ENCODE measurements around the gene FAM168A.

The FAM168A gene

DNA sequence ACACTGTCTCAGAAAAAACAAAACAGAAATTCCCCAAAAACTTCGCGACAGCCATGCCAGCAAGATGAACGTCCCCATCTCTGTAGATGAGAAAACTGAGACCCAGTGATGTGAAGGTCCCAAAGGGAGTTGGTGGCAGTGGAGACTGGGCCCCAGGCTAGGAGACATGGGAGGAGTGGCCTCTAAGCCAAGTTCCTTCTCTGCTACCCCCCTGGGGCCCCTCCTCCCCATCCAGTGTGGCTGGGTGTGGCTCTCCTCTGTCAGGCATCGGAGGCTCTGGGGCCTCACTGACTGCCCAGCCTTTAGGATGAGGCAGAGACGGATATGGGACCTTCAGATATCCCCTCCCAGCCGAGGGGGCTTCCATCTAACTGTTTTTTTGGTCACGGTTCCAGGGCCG, 211.9 kb downstream of the FAM168A start:
- Histone ChIP-seq H3K27me3 (ENCODE audit: insufficient read depth, low read length) (no peaks in the 10 kb centered on the region), H2AFZ (ENCODE audit: low read depth, low read length) (no peak overlapping the region), H3K9me3 (ENCODE audit: low read length) (no peaks in the 10 kb centered on the region), H3K4me3 (ENCODE audit: low read length) (no peak overlapping the region), H3K4me1 (ENCODE audit: insufficient read depth, low read length) (peaks cover 19% of the 10 kb centered on the region), H3K36me3 (ENCODE audit: insufficient read depth, low read length) (peaks cover 2% of the 10 kb centered on the region)

DNA sequence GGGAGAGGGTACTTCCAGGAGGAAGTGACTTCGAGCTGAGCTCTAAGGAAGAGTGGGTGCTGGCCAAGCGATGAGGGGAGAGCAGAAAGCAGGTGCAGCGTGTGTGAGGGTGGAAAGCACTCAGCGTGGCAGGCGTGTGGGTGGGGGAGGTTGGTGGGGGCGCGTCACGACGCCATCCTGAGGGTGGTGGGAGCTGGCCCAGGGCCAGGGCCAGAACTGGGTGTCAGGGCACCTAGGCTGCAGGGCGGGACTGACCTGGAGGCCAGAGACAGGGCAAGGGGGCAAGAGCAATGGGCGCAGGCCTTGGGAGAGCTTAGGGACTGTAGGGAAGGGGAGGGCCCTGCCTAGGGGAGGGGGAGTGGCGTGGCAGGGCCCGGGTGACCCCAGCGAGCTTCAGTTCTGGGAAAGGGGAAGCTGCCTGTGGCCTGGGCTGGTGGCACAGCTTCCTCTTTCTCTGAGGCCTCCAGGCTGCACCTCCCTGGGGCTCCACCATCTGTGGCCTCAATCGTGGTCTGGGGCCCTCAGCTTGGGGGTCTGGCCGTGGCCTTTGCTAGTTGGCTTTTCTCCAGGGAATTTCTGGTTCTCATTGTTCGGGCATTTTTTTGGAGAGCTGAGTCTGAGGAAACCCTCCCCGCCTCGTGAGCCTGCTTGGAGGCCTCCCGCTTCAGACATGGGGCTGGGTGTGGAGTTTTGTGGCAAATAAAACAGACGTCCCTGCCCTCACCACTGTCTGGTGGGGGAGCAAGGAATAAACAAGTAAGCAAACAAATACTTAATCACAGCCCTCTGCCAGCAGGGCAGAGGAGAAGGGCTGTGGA, 212.8 kb downstream of the FAM168A start:
- Histone ChIP-seq H3K9me3 (ENCODE audit: low read length) (no peaks in the 10 kb centered on the region), H3K27me3 (ENCODE audit: insufficient read depth, low read length) (no peaks in the 10 kb centered on the region), H3K4me3 (ENCODE audit: low read length) (no peak overlapping the region), H2AFZ (ENCODE audit: low read depth, low read length) (no peak overlapping the region), H3K4me1 (ENCODE audit: insufficient read depth, low read length) (peaks cover 19% of the 10 kb centered on the region), H3K36me3 (ENCODE audit: insufficient read depth, low read length) (no peaks in the 10 kb centered on the region)

DNA sequence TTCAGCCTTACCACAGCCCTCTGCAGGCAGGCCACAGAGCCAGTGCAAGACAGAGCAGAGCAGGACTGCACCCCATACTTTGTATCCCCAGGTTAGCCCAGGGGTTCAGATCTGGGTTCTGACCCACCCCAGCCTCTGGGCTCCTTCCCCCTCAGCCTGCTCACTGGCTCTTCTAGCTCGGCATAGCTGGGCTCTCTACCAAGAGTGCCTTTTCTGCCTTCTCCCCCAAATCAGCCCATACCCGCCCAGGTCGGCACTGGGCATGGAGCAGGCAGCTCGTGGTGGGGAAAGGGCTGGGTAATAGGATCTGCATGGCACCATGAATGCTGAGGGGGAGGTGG, 213.4 kb downstream of the FAM168A start:
- H3K27me3 ChIP-seq (ENCODE audit: insufficient read depth, low read length), result no peaks in the 10 kb centered on the region
- H3K36me3 ChIP-seq (ENCODE audit: insufficient read depth, low read length), result no peaks in the 10 kb centered on the region
- no peaks in the 10 kb centered on the region for H3K9me3 ChIP-seq (ENCODE audit: low read length)
- H3K4me1 ChIP-seq (ENCODE audit: insufficient read depth, low read length), result peaks cover 19% of the 10 kb centered on the region
- H3K4me3 ChIP-seq (ENCODE audit: low read length), result no peak overlapping the region
- H2AFZ ChIP-seq (ENCODE audit: low read depth, low read length), result no peak overlapping the region

DNA sequence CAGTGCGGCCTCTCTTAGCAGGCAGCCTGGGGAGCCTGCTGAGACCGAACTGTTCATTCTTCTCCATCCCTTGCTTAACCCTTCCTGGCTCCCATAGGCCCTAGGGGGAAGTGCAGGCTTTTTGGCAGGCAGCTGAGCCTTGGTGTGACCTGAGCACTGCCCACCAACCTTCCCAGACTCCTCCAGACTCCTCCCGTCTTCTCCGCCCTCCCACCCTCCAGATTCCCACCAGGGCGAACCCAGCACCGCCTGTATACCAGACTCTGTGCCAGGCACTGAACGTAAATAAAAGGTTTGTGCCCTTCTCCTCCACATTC, 213.8 kb downstream of the FAM168A start:
- Histone ChIP-seq H3K9me3 (ENCODE audit: low read length) (no peaks in the 10 kb centered on the region), H3K27me3 (ENCODE audit: insufficient read depth, low read length) (no peaks in the 10 kb centered on the region), H3K4me1 (ENCODE audit: insufficient read depth, low read length) (peaks cover 19% of the 10 kb centered on the region), H3K36me3 (ENCODE audit: insufficient read depth, low read length) (no peaks in the 10 kb centered on the region), H2AFZ (ENCODE audit: low read depth, low read length) (no peak overlapping the region), H3K4me3 (ENCODE audit: low read length) (no peak overlapping the region)

DNA sequence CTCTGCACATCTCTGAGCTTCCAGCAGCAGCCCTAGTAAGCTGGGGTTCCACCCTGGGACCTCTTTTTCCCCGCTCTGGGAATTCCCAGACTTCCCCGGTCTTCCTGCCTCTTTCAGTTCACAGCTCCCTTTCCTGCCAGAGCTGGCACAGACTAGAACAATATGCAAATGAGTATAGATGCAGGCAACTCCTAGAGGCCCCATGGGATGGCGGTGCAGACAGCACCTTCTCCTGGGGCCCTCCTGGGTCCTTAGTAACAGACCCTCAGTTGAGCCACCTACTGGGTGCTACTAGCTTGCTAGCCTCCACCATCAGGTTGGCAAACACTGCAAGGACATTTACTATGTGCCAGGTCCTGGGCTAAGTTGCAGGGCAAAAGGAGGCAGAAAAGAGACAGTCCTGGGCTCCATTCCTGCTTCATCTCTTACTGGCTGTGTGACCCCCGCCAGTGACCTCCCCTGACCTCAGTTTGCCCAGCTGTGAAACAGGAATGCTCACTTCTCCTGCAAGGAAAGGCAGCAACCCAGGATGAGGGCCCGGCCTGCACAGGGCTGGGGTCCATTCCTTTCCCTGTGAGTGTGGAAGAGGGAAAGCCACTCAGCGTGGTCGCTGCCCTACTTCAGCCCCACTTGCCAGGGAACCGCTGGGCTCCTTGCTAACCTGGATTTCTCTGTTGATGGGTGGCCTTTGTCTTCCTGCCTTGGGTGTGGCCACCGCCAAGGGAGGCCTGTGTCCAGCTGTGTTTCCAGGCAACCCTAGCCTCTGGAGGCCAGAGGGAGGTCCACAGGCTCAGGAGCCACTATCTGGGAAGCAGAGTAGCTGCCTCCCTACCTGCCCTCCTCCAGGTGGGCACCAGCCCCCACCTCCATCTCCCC, 214.4 kb downstream of the FAM168A start:
- no peak overlapping the region for H2AFZ ChIP-seq (ENCODE audit: low read depth, low read length)
- H3K4me3 ChIP-seq (ENCODE audit: low read length), result no peak overlapping the region

DNA sequence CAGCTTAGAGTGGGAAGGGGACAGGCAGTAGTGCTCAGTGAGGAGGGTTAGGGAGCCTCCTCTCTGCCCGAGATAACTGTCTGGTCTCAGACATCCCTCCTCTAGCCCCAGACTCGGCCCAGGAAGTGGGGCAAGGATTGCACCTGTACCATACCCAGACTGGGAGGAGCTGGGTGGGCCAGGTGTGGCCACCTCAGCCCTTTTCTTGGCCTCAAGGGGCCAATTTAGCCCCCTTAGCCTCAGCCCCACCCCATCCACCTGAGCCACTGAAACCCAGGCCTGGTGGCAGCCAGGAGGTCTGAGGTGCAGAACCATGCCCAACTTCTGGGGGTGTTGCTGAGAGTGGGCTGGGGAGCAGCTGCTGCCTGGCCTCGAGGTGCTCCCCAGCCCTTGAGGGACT, 215.2 kb downstream of the FAM168A start:
- Histone ChIP-seq H3K9me3 (ENCODE audit: low read length) (no peaks in the 10 kb centered on the region), H3K4me3 (ENCODE audit: low read length) (no peak overlapping the region), H2AFZ (ENCODE audit: low read depth, low read length) (no peak overlapping the region), H3K36me3 (ENCODE audit: insufficient read depth, low read length) (no peaks in the 10 kb centered on the region), H3K4me1 (ENCODE audit: insufficient read depth, low read length) (peaks cover 20% of the 10 kb centered on the region), H3K27me3 (ENCODE audit: insufficient read depth, low read length) (no peaks in the 10 kb centered on the region)

More for the DNA sequence above, 214.4 kb downstream of the FAM168A start:
- Histone ChIP-seq H3K27me3 (ENCODE audit: insufficient read depth, low read length) (no peaks in the 10 kb centered on the region), H3K4me1 (ENCODE audit: insufficient read depth, low read length) (peaks cover 19% of the 10 kb centered on the region), H3K9me3 (ENCODE audit: low read length) (no peaks in the 10 kb centered on the region), H3K36me3 (ENCODE audit: insufficient read depth, low read length) (no peaks in the 10 kb centered on the region)

DNA sequence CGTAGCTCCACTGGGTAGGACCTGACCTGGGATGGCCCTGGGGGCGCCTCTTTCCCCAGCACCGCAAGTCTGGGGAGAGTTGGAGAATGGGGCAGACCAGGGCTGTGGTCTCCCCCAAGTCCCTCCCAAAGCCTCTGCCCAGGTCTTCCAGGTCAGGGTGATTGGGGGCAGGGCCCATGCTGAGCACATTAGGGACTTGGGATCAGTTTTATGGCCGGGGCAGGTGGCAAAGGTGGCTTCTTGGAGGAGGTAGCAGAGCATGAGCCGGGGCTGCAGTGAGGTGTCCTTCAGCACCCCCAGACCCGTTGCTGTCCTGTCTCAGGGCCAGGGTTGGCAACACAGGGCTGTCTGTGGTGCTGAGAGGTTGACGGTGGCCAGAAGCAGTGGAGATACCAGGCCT, 215.7 kb downstream of the FAM168A start:
- Histone ChIP-seq H3K27me3 (ENCODE audit: insufficient read depth, low read length) (no peaks in the 10 kb centered on the region), H3K4me1 (ENCODE audit: insufficient read depth, low read length) (peaks cover 26% of the 10 kb centered on the region), H3K4me3 (ENCODE audit: low read length) (no peak overlapping the region), H3K36me3 (ENCODE audit: insufficient read depth, low read length) (no peaks in the 10 kb centered on the region), H2AFZ (ENCODE audit: low read depth, low read length) (no peak overlapping the region), H3K9me3 (ENCODE audit: low read length) (no peaks in the 10 kb centered on the region)

DNA sequence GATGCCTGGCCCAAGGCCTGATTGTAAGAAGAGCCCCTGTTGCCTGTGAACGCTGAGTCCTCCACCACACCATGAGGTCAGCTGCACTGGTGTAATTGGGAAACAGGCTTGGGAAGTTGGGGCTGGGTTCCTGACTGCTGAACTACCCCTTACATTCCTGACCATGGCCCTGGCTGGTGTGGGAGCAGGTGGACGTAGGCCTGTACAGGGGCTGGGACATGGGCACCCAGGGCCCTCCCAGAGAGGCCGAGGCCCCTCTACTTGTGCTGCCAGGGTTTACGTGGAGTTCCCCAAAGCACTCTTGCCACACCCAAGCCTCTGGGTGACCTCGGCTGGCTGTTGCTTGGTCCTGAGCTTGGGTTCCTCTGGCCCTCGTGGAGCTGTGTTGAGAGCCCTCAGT, 216.3 kb downstream of the FAM168A start:
- Histone ChIP-seq H3K9me3 (ENCODE audit: low read length) (no peaks in the 10 kb centered on the region), H3K4me3 (ENCODE audit: low read length) (no peak overlapping the region), H3K36me3 (ENCODE audit: insufficient read depth, low read length) (no peaks in the 10 kb centered on the region), H3K27me3 (ENCODE audit: insufficient read depth, low read length) (no peaks in the 10 kb centered on the region), H2AFZ (ENCODE audit: low read depth, low read length) (no peak overlapping the region), H3K4me1 (ENCODE audit: insufficient read depth, low read length) (peaks cover 28% of the 10 kb centered on the region)

DNA sequence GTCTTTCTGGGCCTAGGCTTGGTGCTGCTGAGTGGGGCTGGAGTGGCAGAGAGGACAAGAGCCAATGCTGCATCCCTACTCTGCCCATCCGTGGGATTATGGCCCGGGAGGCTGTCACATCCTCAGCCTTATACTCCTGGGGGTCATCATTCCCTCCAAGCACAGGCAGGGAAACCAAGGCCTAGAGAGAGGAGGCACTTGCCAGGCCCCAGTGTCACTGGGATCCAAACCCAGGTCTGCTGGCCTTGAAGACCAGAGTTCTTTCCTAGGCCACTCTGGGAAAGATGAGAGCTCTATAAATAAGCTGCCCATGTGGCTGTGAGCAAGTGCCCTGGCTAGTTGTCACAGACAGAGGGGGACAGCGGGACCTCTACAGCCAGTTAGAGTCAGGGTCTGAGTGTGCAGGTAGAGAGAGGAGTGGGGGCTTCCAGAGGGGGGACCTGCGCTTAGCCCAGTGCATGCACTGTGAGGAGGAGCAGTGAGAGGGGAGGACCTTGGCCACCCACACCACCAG, 217.0 kb downstream of the FAM168A start:
- Histone ChIP-seq H3K9me3 (ENCODE audit: low read length) (no peaks in the 10 kb centered on the region), H3K36me3 (ENCODE audit: insufficient read depth, low read length) (no peaks in the 10 kb centered on the region)

DNA sequence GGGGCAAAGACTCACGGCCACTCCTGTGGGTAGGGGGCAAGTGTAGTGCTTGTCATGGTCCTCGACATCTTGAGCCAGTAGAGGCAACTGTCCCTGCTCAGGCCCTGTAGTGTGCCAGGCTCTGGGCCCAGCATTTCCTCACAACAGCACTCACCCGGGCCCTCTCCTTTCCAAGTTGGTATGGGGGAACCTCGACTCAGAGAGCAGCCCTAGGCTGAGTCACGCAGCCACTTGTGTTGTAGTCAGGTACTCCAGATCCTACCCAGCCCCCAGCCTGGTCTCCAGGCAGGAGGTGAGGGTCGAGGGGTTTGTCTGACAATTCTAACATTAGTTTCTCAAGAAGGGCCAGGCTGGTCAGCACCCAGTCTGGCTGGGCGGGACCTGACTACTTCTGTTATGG, 217.6 kb downstream of the FAM168A start:
- no peak overlapping the region for H3K4me3 ChIP-seq (ENCODE audit: low read length)
- H2AFZ ChIP-seq (ENCODE audit: low read depth, low read length), result no peak overlapping the region
- peaks cover 24% of the 10 kb centered on the region for H3K4me1 ChIP-seq (ENCODE audit: insufficient read depth, low read length)
- no peaks in the 10 kb centered on the region for H3K36me3 ChIP-seq (ENCODE audit: insufficient read depth, low read length)
- H3K9me3 ChIP-seq (ENCODE audit: low read length), result no peaks in the 10 kb centered on the region
- no peaks in the 10 kb centered on the region for H3K27me3 ChIP-seq (ENCODE audit: insufficient read depth, low read length)

More for the DNA sequence above, 217.0 kb downstream of the FAM168A start:
- Histone ChIP-seq H3K4me1 (ENCODE audit: insufficient read depth, low read length) (peaks cover 25% of the 10 kb centered on the region), H3K27me3 (ENCODE audit: insufficient read depth, low read length) (no peaks in the 10 kb centered on the region), H3K4me3 (ENCODE audit: low read length) (no peak overlapping the region), H2AFZ (ENCODE audit: low read depth, low read length) (no peak overlapping the region)

DNA sequence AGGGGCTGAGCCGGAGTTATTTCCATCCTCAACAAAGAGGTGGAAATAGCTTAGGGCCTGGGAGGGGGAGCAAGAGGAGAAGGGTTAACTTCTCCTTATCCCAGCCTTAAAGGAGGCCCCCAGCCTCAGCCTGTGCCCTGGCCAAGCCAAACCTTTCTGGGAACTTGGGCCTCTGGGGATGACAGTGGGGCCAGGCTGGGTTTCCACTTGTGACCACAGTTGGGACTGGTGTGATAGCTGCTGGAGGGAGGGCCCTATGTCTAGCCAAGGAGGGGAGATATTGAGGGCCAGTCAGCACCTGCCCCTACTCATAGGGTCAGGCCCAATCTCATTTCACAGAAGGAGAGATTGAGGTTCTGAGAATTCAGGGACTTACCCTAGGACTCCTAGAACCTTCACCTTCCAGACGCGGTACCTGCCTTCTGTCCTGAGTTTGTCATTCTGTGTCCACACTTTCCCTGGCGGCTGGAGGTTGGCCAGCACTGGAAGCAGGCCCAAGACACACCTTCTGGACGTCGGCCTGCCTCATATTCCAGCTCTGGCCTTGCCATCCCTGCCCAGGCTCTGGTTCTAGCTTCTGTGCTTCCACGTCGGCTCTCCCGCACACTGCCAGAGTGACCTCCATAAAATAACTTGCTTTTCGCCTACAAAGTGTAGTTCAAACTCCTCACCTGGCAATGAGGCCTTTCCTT, 218.6 kb downstream of the FAM168A start:
- Histone ChIP-seq H3K27me3 (ENCODE audit: insufficient read depth, low read length) (no peaks in the 10 kb centered on the region), H3K9me3 (ENCODE audit: low read length) (no peaks in the 10 kb centered on the region), H3K36me3 (ENCODE audit: insufficient read depth, low read length) (no peaks in the 10 kb centered on the region), H2AFZ (ENCODE audit: low read depth, low read length) (no peak overlapping the region), H3K4me1 (ENCODE audit: insufficient read depth, low read length) (peaks cover 24% of the 10 kb centered on the region), H3K4me3 (ENCODE audit: low read length) (no peak overlapping the region)

DNA sequence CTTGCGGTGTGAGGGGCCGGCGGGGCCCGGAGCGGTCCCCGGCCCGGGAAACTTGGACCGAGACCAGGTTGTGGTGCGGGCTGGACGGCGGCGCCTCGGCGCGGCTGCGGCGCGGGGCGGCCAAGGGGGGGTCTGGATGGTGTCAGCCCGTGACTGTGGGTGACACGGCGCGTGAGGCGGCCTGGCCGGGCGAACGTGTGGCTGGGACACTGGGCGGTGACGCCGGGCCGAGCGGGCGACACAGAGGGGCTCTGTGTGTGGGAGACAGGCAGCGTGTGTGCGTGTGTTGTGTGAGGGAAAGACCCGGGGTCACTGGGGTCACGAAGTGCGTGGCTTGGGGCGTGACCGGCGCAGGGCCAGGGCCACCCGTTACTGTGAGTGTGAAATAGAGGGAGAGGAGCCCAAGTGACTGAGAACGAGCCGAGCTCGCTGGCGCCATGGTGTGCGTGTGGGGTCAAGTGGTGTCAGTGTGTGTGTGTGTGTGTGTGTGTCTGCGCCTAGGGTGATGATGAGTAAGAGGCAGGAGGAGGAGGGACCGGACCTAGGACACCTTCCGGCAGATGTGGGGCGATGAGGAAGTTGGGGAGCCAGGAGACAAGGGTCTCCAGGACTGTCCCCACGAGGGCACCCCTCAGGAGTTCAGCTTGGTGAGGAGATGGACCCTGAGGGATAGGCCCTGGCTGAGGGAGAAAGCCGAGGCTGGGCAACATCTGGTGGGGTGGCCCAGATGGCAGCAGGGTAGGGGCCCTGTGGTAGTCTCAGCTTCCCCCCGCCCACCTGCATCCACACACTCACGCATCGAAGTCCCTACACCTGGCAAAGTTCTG, 220.9 kb downstream of the FAM168A start:
- H3K27me3 ChIP-seq (ENCODE audit: insufficient read depth, low read length), result no peaks in the 10 kb centered on the region
- no peaks in the 10 kb centered on the region for H3K36me3 ChIP-seq (ENCODE audit: insufficient read depth, low read length)
- no peaks in the 10 kb centered on the region for H3K9me3 ChIP-seq (ENCODE audit: low read length)
- H2AFZ ChIP-seq (ENCODE audit: low read depth, low read length), result peak overlapping the region; percentile 50
- peaks cover 9% of the 10 kb centered on the region for H3K4me1 ChIP-seq (ENCODE audit: insufficient read depth, low read length)
- peak overlapping the region; percentile 58 for H3K4me3 ChIP-seq (ENCODE audit: low read length)
